Tibial nerve (tissue), 4 donors: Measurements from ENCODE around the gene HSFX4. TPM values are rescaled to one million over a fixed set of nuclear protein-coding genes. Genes with fewer than 3 reads are reported as not detected.
"Not testable (repeated sequence)": the region's sequence is repeated elsewhere in the genome, so short reads cannot be mapped to it uniquely, and the experiment has no call there.

Experiments used
- DNase-seq, 2 donors: peaks; one replicate each; pipeline ENCODE4 v3.0.0-alpha.2; 2019; ENCODE audit warnings: low spot score in 2 of 2
- H3K27ac ChIP-seq, 4 donors: fragments of 200-600 bp; sonication (generic) in 3 of 4; one replicate each; pipeline ENCODE4 v1.5.1; 2017 to 2019; ENCODE audit warnings: mild to moderate bottlenecking in 1 of 4
- H3K27me3 ChIP-seq, 2 donors: fragments of 200-600 bp; sonication (generic) in 1 of 2; one replicate each; pipeline versions ENCODE4 v1.5.1 to v1.6.0; 2017 to 2019
- H3K36me3 ChIP-seq, 3 donors: fragments of 200-600 bp; sonication (generic); one replicate each; pipeline ENCODE4 v1.5.1; 2018 to 2019
- H3K4me1 ChIP-seq, 4 donors: fragments of 200-600 bp; sonication (generic) in 3 of 4; one replicate each; pipeline ENCODE4 v1.5.1; 2017 to 2019
- H3K4me3 ChIP-seq, 4 donors: fragments of 200-600 bp; sonication (generic) in 3 of 4; one replicate each; pipeline ENCODE4 v1.5.1; 2017 to 2019; ENCODE audit warnings: mild to moderate bottlenecking in 1 of 4, moderate library complexity in 1 of 4
- H3K9me3 ChIP-seq, 4 donors: fragments of 200-600 bp; sonication (generic) in 3 of 4; one replicate each; pipeline ENCODE4 v1.5.1; 2017 to 2019
- EP300 ChIP-seq, 2 donors: sonication (generic); formaldehyde crosslinking; IDR thresholded peaks; one replicate each; pipeline ENCODE4 v1.6.1; 2017; ENCODE audit warnings: antibody characterized with exemption in 2 of 2, mild to moderate bottlenecking in 1 of 2
- POLR2A ChIP-seq, 2 donors: fragments of 450-650 bp; IDR thresholded peaks; one replicate each; pipeline ENCODE4 v1.6.1; 2017; ENCODE audit warnings: antibody characterized with exemption in 2 of 2, mild to moderate bottlenecking in 2 of 2, moderate library complexity in 2 of 2
- WGBS, 2 donors: methylation state at CpG; one replicate each; pipeline ENCODE4 v1.1.5; 2018; 5-methylcytosine and 5-hydroxymethylcytosine counted together
- total RNA-seq, 4 donors: library from RNA; depleted of rRNA; stranded (reverse); fragments of >200 nt; gene quantifications; one replicate each; pipeline ENCODE4 v1.1.0, GENCODE V29; 2016
- TF ChIP-seq, protein P1 (sequence below), 5 experiments: fragments of 200-600 bp in 3 of 5; fragments of 450-650 bp in 2 of 5; sonication (generic) in 3 of 5; IDR thresholded peaks; one replicate each; pipeline ENCODE4 v1.5.1; 2016 to 2019; ENCODE audit warnings: antibody characterized with exemption in 5 of 5, mild to moderate bottlenecking in 3 of 5, moderate library complexity in 2 of 5

HSFX4 gene, protein sequence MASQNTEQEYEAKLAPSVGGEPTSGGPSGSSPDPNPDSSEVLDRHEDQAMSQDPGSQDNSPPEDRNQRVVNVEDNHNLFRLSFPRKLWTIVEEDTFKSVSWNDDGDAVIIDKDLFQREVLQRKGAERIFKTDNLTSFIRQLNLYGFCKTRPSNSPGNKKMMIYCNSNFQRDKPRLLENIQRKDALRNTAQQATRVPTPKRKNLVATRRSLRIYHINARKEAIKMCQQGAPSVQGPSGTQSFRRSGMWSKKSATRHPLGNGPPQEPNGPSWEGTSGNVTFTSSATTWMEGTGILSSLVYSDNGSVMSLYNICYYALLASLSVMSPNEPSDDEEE
- not detected for total RNA-seq

DNA sequence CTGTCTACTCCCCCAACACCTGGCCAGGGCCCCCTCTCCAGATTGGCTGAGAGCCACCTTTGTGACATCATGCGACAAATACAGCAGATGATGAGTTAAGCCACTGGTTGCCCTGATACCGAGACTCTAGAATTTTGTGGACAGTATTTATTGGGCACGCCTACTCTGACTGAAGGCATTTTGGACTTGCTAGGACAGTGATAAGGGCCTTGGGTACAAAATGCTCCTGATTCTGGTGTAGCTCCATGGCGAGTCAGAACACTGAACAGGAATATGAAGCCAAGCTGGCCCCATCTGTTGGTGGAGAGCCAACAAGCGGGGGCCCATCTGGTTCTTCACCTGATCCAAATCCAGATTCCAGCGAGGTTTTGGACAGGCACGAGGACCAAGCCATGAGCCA, at the start of gene HSFX4:
HSFX4 (plus strand) TSS at position 174 of the 400 bp plus-strand sequence; CDS start at position 246, 72 bp downstream.
- H3K4me1 ChIP-seq, H3K4me3 ChIP-seq, H3K9me3 ChIP-seq, H3K27ac ChIP-seq, DNase-seq, H3K36me3 ChIP-seq, H3K27me3 ChIP-seq: not testable (repeated sequence)
- WGBS, 2 donors: no CpG with 5 or more reads among the region's 7 CpGs

DNA sequence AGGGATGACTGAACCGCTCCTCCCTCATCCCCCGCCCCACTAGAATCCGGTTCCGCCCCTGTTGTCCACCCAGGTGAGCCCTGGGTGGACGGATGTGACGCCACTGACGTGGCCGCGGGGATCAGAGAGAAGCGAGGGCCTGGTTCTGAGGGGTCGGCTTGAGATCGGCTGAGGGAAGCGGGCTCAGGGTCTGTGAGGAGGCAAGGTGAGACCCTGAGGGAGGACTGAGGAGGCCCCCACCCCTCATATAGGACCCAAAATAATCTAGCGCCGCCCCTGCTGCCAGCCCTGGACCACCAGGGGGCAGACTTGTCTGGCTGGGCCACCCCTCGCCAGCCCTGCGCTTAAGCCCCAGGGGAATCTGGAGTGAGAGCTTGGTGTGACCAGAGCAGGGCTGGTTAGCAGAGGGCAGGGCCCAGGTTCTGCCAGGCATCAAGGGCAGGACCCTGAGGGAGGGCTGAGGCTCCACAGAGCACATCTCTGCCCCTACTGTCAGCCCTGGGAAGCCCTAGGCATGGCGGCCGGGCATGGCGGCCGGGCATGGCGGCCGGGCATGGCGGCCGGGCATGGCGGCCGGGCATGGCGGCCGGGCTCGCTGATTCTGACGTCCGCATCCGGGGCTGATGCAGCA, 48.2 kb upstream of the HSFX4 start, which contains the start of gene MAGEA8:
MAGEA8 (plus strand) TSS at position 103 of the 631 bp plus-strand sequence. CDS start 3,090 bp downstream, outside the sequence.
- DNase-seq: no peak
- Histone ChIP-seq H3K36me3 (no peaks in the 10 kb centered on the region), H3K27me3 (no peaks in the 10 kb centered on the region), H3K4me3 (no peak within 1 kb of the TSS), H3K9me3 (no peaks in the 10 kb centered on the region), H3K4me1 (no peaks in the 10 kb centered on the region), H3K27ac (no peak within 1 kb of the TSS)
- TF ChIP-seq, protein P1, sequence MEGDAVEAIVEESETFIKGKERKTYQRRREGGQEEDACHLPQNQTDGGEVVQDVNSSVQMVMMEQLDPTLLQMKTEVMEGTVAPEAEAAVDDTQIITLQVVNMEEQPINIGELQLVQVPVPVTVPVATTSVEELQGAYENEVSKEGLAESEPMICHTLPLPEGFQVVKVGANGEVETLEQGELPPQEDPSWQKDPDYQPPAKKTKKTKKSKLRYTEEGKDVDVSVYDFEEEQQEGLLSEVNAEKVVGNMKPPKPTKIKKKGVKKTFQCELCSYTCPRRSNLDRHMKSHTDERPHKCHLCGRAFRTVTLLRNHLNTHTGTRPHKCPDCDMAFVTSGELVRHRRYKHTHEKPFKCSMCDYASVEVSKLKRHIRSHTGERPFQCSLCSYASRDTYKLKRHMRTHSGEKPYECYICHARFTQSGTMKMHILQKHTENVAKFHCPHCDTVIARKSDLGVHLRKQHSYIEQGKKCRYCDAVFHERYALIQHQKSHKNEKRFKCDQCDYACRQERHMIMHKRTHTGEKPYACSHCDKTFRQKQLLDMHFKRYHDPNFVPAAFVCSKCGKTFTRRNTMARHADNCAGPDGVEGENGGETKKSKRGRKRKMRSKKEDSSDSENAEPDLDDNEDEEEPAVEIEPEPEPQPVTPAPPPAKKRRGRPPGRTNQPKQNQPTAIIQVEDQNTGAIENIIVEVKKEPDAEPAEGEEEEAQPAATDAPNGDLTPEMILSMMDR (IDR thresholded peaks at IDR 0.05): no peak
- no peak for TF ChIP-seq EP300 (IDR thresholded peaks at IDR 0.05)
- 91 to 92% methylated on average over 9 to 30 of the region's 33 CpGs for WGBS, 2 donors

DNA sequence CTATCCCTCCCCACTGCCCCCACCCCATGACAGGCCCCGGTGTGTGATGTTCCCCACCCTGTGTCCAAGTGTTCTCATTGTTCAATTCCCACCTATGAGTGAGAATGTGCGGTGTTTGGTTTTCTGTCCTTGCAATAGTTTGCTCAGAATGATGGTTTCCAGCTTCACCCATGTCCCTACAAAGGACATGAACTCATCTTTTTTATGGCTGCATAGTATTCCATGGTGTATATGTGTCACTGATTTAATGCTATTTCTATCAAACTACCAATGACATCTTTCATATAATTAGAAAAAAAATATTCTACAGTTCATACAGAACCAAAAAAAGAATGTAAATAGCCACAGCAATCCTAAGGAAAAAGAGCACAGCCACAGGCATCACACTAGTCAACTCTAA, 38.5 kb upstream of the HSFX4 start:
- not testable (repeated sequence) for H3K9me3 ChIP-seq

DNA sequence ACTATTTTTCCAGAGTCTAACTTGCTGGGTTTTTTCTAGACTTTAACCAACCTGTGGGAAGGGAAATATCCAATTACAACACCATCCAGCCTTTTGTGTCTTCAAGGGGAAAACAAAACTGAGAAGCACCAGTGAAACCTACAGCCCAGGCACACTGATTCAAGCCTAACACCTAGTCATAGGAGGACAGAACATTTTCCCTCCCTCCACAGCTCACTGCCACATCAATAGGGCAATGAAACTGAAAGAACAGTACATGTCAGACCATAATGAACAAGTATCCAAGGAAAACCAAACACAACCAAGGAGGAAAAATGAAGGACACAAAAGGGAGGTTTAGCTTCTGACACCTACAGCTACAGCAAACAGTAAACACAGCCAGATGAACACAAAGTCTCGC, 30.8 kb upstream of the HSFX4 start:
- Histone ChIP-seq H3K9me3 (no peaks in the 10 kb centered on the region), H3K27me3 (no peaks in the 10 kb centered on the region), H3K4me3 (no peak overlapping the region), H3K36me3 (no peaks in the 10 kb centered on the region), H3K4me1 (no peaks in the 10 kb centered on the region), H3K27ac (no peak overlapping the region)
- TF ChIP-seq EP300 (IDR thresholded peaks at IDR 0.05) (no peak), POLR2A (IDR thresholded peaks at IDR 0.05) (no peak)
- TF ChIP-seq, protein P1 (IDR thresholded peaks at IDR 0.05): no peak
- no peak for DNase-seq
- WGBS, 2 donors: 55 to 92% methylated on average over 1 of the region's 1 CpG

More for the DNA sequence above, 38.5 kb upstream of the HSFX4 start:
- not testable (repeated sequence) for H3K27ac ChIP-seq, H3K36me3 ChIP-seq, H3K4me3 ChIP-seq, H3K4me1 ChIP-seq, DNase-seq, H3K27me3 ChIP-seq
- 89 to 100% methylated on average over 2 of the region's 2 CpGs for WGBS, 2 donors

DNA sequence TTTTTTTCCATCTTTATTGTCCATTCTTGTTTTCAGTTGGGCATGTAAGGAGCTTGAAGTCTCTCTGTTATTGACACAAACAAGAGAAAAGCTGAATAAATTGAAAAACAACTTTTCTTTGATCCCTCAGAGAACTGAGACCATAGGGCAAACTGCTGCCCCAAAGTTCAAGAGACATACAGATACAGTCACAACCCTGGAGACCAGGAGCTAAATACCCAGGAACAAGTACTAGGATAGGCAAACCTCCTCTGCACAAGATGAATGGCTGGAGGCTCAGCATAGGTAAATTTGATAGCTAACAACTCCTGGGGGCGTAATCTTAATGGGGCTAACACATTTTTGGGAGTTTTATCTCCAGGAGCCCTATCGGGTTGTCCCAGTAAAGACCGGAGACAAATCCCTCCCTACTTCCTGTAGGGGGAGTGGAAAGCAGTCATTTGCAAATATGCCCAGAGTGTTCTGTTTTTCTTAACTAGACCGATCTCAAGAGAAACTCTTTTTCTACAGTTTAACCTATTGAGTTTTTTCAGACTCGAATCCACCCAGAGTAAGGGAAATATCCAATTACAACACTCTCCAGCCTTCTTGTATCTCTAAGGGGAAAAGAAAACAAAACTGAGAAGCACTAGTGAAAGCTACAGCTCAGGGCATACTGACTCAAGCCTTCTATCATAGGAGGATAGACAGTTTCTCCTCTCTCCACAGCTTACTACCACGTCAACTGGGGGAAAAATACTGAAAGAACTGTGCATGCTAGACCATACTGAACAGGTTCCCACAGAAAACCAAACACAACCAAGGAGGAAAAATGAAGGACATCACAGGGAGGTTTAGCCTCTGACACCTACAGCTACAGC, 25.3 kb upstream of the HSFX4 start:
- Histone ChIP-seq H3K4me1 (no peaks in the 10 kb centered on the region), H3K27me3 (no peaks in the 10 kb centered on the region), H3K27ac (no peak overlapping the region), H3K4me3 (no peak overlapping the region), H3K9me3 (no peaks in the 10 kb centered on the region), H3K36me3 (no peaks in the 10 kb centered on the region)
- WGBS, 2 donors: 18 to 49% methylated on average over 6 of the region's 6 CpGs
- no peak for DNase-seq
- TF ChIP-seq POLR2A (IDR thresholded peaks at IDR 0.05): no peak
- TF ChIP-seq, protein P1 (IDR thresholded peaks at IDR 0.05): no peak
- TF ChIP-seq EP300 (IDR thresholded peaks at IDR 0.05): no peak
